Measurements from ENCODE around the gene TUBGCP2.
A peak's percentile ranks its signal among the peaks of the same experiment; 100 is the strongest.

Gene TUBGCP2

GRCh38 chr10:133336577-133337369 is 28.1 kb upstream of the TUBGCP2 start, which contains the start of gene CALY:
Gene CALY, minus strand, starts transcription at chr10:133336896. Its CDS starts 7,907 bp downstream, at chr10:133328989.
- Mint-ChIP-seq H3K27ac (no peak within 1 kb of the TSS), H3K9me3 (peaks cover 3% of the 10 kb centered on the region), H3K36me3 (no peaks in the 10 kb centered on the region), H3K4me3 (peak within 1 kb of the TSS; percentile 69), H3K4me1 (peaks cover 4% of the 10 kb centered on the region), H3K27me3 (peaks cover 16% of the 10 kb centered on the region)
- DNase-seq (ENCODE audit: low spot score in 2 of 2) (peak; percentile 64 to 72), ATAC-seq (ENCODE audit: low read depth) (peak; percentile 65)

GRCh38 chr10:133336118-133336576 is 27.5 kb upstream of the TUBGCP2 start:
- Mint-ChIP-seq H3K27me3 (peaks cover 14% of the 10 kb centered on the region), H3K27ac (no peak overlapping the region), H3K4me3 (no peak overlapping the region), H3K36me3 (no peaks in the 10 kb centered on the region), H3K4me1 (peaks cover 4% of the 10 kb centered on the region), H3K9me3 (peaks cover 3% of the 10 kb centered on the region)
- DNase-seq (ENCODE audit: low spot score in 2 of 2) (no peak), ATAC-seq (ENCODE audit: low read depth) (no peak)

- ATAC-seq (ENCODE audit: low read depth) = peak; percentile 57
- peaks cover 14% of the 10 kb centered on the region for H3K27me3 Mint-ChIP-seq
- peak overlapping the region; percentile 69 for H3K4me3 Mint-ChIP-seq
- H3K27ac Mint-ChIP-seq = peak overlapping the region; percentile 83
- H3K36me3 Mint-ChIP-seq = no peaks in the 10 kb centered on the region
- H3K4me1 Mint-ChIP-seq = peaks cover 4% of the 10 kb centered on the region
- peak; percentile 72 to 79 for DNase-seq (ENCODE audit: low spot score in 2 of 2)
- peaks cover 3% of the 10 kb centered on the region for H3K9me3 Mint-ChIP-seq
Measured at GRCh38 chr10:133335246-133336117, 26.8 kb upstream of the TUBGCP2 start.

- H3K27me3 Mint-ChIP-seq = peaks cover 14% of the 10 kb centered on the region
- H3K27ac Mint-ChIP-seq = peak overlapping the region; percentile 83
- H3K4me1 Mint-ChIP-seq = peaks cover 4% of the 10 kb centered on the region
- DNase-seq (ENCODE audit: low spot score in 2 of 2) (no peak), ATAC-seq (ENCODE audit: low read depth) (peak; percentile 19)
- no peaks in the 10 kb centered on the region for H3K36me3 Mint-ChIP-seq
- peaks cover 3% of the 10 kb centered on the region for H3K9me3 Mint-ChIP-seq
- H3K4me3 Mint-ChIP-seq = peak overlapping the region; percentile 83
Measured at GRCh38 chr10:133334503-133335245, 26.0 kb upstream of the TUBGCP2 start.

- H3K27ac Mint-ChIP-seq = no peak overlapping the region
- H3K9me3 Mint-ChIP-seq = peaks cover 3% of the 10 kb centered on the region
- H3K27me3 Mint-ChIP-seq = peaks cover 14% of the 10 kb centered on the region
- no peak overlapping the region for H3K4me3 Mint-ChIP-seq
- H3K36me3 Mint-ChIP-seq = no peaks in the 10 kb centered on the region
- DNase-seq (ENCODE audit: low spot score in 2 of 2) = no peak
- ATAC-seq (ENCODE audit: low read depth) = no peak
- peaks cover 4% of the 10 kb centered on the region for H3K4me1 Mint-ChIP-seq
Measured at GRCh38 chr10:133332936-133333699, 24.4 kb upstream of the TUBGCP2 start.

GRCh38 chr10:133329491-133330202 is 21.0 kb upstream of the TUBGCP2 start:
- peaks cover 27% of the 10 kb centered on the region for H3K27me3 Mint-ChIP-seq
- peak overlapping the region; percentile 52 for H3K4me3 Mint-ChIP-seq
- peak; percentile 89 for ATAC-seq (ENCODE audit: low read depth)
- DNase-seq (ENCODE audit: low spot score in 2 of 2) = peak; percentile 88 to 94
- H3K36me3 Mint-ChIP-seq = no peaks in the 10 kb centered on the region
- peaks cover 12% of the 10 kb centered on the region for H3K4me1 Mint-ChIP-seq
- H3K27ac Mint-ChIP-seq = no peak overlapping the region
- H3K9me3 Mint-ChIP-seq = peaks cover 3% of the 10 kb centered on the region

GRCh38 chr10:133328358-133329343 is 20.0 kb upstream of the TUBGCP2 start:
- Mint-ChIP-seq H3K36me3 (no peaks in the 10 kb centered on the region), H3K27ac (no peak overlapping the region)

GRCh38 chr10:133327651-133328357 is 19.1 kb upstream of the TUBGCP2 start:
- peaks cover 21% of the 10 kb centered on the region for H3K27me3 Mint-ChIP-seq
- no peaks in the 10 kb centered on the region for H3K9me3 Mint-ChIP-seq
- no peak for ATAC-seq (ENCODE audit: low read depth)
- H3K4me1 Mint-ChIP-seq = peaks cover 12% of the 10 kb centered on the region
- DNase-seq (ENCODE audit: low spot score in 2 of 2) = no peak
- no peaks in the 10 kb centered on the region for H3K36me3 Mint-ChIP-seq
- H3K4me3 Mint-ChIP-seq = no peak overlapping the region
- H3K27ac Mint-ChIP-seq = no peak overlapping the region

More at GRCh38 chr10:133328358-133329343, 20.0 kb upstream of the TUBGCP2 start:
- no peak for ATAC-seq (ENCODE audit: low read depth)
- DNase-seq (ENCODE audit: low spot score in 2 of 2) = no peak
- Mint-ChIP-seq H3K27me3 (peaks cover 27% of the 10 kb centered on the region), H3K4me1 (peaks cover 12% of the 10 kb centered on the region), H3K4me3 (no peak overlapping the region), H3K9me3 (peaks cover 3% of the 10 kb centered on the region)

- ATAC-seq (ENCODE audit: low read depth) (no peak), DNase-seq (ENCODE audit: low spot score in 2 of 2) (no peak)
- Mint-ChIP-seq H3K36me3 (no peaks in the 10 kb centered on the region), H3K4me1 (peaks cover 12% of the 10 kb centered on the region), H3K4me3 (no peak overlapping the region), H3K9me3 (no peaks in the 10 kb centered on the region), H3K27me3 (peaks cover 15% of the 10 kb centered on the region), H3K27ac (no peak overlapping the region)
Measured at GRCh38 chr10:133326745-133327650, 18.3 kb upstream of the TUBGCP2 start.

- no peak for ATAC-seq (ENCODE audit: low read depth)
Measured at GRCh38 chr10:133326223-133326551, 17.5 kb upstream of the TUBGCP2 start.

More at GRCh38 chr10:133326223-133326551, 17.5 kb upstream of the TUBGCP2 start:
- Mint-ChIP-seq H3K27ac (no peak overlapping the region), H3K36me3 (no peaks in the 10 kb centered on the region), H3K27me3 (peaks cover 15% of the 10 kb centered on the region), H3K4me3 (peak overlapping the region; percentile 25), H3K9me3 (no peaks in the 10 kb centered on the region), H3K4me1 (peaks cover 12% of the 10 kb centered on the region)
- DNase-seq (ENCODE audit: low spot score in 2 of 2) = no peak

Data from memory B cell (primary cell).